DOHH2 (cell line): Measurements from ENCODE around the gene DDIT4L.

Experiments used
- EZH2phosphoT487 ChIP-seq: fragments of 200-600 bp; sonication (generic); IDR thresholded peaks from 2 replicates; pipeline ENCODE4 v1.6.1; 2017; ENCODE audit warnings: borderline replicate concordance, mild to moderate bottlenecking, antibody characterized with exemption, low read length, moderate library complexity, mixed read lengths
- TF ChIP-seq, protein P1 (sequence below): fragments of 200-600 bp; sonication (generic); IDR thresholded peaks from one replicate; pipeline ENCODE4 v1.5.1; 2014; ENCODE audit warnings: antibody characterized with exemption, mild to moderate bottlenecking, low read depth, low read length; ENCODE audit not compliant: poor library complexity, severe bottlenecking

DNA sequence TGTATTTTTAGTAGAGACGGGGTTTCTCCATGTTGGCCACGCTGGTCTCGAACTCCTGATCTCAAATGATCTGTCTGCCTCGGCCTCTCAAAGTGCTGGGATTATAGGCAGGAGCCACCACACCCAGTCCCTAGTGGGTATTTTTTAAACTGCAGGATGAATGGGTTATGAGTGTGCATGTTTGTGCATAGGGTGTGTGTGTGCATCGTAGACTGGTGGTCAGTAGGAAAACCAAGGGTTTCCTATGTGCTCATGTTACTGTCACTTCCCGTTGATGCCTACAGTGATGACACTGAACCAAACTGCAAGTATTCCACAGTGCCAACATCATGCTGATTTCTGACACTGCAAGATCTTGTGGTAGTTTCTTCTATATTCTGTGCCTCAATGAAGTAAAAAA, 41.1 kb downstream of the DDIT4L start:
- TF ChIP-seq, protein P1, sequence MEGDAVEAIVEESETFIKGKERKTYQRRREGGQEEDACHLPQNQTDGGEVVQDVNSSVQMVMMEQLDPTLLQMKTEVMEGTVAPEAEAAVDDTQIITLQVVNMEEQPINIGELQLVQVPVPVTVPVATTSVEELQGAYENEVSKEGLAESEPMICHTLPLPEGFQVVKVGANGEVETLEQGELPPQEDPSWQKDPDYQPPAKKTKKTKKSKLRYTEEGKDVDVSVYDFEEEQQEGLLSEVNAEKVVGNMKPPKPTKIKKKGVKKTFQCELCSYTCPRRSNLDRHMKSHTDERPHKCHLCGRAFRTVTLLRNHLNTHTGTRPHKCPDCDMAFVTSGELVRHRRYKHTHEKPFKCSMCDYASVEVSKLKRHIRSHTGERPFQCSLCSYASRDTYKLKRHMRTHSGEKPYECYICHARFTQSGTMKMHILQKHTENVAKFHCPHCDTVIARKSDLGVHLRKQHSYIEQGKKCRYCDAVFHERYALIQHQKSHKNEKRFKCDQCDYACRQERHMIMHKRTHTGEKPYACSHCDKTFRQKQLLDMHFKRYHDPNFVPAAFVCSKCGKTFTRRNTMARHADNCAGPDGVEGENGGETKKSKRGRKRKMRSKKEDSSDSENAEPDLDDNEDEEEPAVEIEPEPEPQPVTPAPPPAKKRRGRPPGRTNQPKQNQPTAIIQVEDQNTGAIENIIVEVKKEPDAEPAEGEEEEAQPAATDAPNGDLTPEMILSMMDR = no peak
- TF ChIP-seq EZH2phosphoT487 = no peak
